CD4-positive, alpha-beta T cell treated with Interleukin-6 at 100 ng/mL for 8 hours (primary cell): Measurements from ENCODE around the gene PRUNE1.

Experiments used
- DNase-seq: peaks from one replicate; pipeline ENCODE4 v3.0.0-alpha.2; 2020; ENCODE audit warnings: mixed read lengths, low spot score

The PRUNE1 gene, protein sequence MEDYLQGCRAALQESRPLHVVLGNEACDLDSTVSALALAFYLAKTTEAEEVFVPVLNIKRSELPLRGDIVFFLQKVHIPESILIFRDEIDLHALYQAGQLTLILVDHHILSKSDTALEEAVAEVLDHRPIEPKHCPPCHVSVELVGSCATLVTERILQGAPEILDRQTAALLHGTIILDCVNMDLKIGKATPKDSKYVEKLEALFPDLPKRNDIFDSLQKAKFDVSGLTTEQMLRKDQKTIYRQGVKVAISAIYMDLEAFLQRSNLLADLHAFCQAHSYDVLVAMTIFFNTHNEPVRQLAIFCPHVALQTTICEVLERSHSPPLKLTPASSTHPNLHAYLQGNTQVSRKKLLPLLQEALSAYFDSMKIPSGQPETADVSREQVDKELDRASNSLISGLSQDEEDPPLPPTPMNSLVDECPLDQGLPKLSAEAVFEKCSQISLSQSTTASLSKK

GRCh38 chr1:151008244-151009205 is at the start of gene PRUNE1:
Gene PRUNE1 (plus strand): TSS chr1:151008449. CDS start chr1:151008633, 184 bp downstream.
- DNase-seq = peak; percentile 94

DNA sequence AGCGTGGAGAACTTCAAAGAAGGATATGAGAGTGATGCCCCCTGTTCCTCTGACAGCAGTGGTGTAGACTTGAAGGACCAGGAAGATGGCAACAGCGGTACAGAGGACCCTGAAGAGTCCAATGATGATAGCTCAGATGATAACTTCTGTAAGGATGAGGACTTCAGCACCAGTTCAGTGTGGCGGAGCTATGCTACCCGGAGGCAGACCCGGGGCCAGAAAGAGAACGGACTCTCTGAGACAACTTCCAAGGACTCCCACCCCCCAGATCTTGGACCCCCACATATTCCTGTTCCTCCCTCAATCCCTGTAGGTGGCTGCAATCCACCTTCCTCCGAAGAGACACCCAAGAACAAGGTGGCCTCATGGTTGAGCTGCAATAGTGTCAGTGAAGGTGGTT is 47.6 kb upstream of the PRUNE1 start:
- DNase-seq = no peak

DNA sequence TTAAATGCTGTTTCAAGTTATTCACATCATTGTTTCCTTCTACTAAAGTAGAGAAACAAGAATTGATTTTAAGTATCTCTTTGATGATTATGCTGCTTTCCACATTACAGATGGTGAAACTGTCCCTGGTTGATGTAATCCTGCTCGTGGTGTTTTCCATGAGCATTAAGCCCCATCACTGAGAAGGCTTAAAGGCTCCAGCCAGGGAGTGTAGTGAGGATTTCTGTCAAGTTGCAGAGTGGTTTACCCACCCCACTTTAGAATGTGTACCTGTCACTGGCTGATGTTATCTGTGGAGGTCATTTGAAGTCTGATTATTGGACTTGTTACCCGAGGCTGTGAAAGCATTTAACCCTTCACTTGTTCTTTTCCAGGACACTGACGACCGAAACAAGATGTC is 46.5 kb upstream of the PRUNE1 start:
- no peak for DNase-seq

GRCh38 chr1:150963321-150964163 is 44.7 kb upstream of the PRUNE1 start:
- no peak for DNase-seq

- no peak for DNase-seq
Measured at GRCh38 chr1:150964164-150964489, 44.1 kb upstream of the PRUNE1 start.

DNA sequence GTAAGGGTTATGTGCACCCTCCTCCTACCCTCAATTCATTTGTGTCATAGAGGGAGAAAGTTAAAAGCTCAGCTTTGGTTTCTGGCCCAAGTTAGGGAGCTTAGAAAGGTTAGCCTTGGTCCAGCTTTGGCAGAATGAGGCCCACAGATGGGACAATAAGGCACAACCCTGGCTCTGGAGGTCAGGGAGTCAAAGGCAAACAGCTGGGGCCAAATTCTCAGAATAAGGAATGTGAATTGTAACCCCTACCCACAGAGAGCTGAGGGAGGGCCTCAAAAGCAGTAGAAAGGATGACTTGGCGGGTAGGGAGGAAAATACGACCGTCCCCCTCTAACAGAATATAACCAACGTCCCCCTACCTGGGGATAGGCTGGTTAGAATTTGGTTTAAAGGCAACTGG is 42.6 kb upstream of the PRUNE1 start:
- no peak for DNase-seq

GRCh38 chr1:150966011-150966410 is 42.2 kb upstream of the PRUNE1 start:
- DNase-seq = no peak

GRCh38 chr1:150967936-150968335 is 40.3 kb upstream of the PRUNE1 start:
- DNase-seq = no peak

- DNase-seq = no peak
Measured at GRCh38 chr1:150968491-150968890, 39.8 kb upstream of the PRUNE1 start.

- DNase-seq = no peak
Measured at GRCh38 chr1:150969626-150970025, 38.6 kb upstream of the PRUNE1 start.

DNA sequence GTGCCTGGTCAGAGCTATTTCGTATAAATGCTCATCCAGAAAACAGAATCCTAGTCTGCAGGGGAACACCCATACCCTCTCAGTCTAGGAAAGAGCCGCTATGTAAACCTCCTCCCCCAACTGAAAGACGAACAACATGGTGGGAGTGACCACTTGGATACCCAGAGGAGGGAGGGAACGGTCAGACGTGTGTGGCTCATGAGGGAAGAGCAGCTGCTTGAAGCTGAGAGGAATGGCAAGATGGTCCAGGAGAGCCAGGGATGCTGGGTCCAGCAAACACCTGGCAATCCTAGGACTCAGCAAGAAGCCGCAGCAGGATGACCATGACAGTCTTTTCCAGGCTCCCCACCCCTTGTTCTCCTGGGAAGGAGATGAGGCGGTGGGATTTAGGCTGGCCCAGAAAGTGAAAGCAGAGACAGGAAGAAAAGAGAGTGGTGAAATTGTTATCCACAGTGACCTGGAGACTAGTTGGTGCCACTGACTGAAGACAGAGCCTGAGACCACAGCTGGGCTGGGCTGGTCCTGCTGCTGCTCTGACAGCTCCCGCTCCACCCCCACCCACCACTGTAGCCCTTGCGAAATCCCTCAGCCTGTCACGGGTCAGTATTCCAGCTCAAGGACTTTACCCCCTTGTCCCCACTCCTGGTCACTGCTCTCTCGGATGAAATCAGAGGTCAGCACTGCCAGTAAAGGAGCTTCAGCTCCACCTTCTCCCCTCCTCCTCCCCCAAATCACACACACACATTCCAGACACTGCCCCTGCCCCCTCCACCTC is 37.3 kb upstream of the PRUNE1 start:
- DNase-seq = no peak

- no peak for DNase-seq
Measured at GRCh38 chr1:150971583-150972416, 36.4 kb upstream of the PRUNE1 start.

GRCh38 chr1:150972417-150972940 is 35.8 kb upstream of the PRUNE1 start:
- DNase-seq = no peak

DNA sequence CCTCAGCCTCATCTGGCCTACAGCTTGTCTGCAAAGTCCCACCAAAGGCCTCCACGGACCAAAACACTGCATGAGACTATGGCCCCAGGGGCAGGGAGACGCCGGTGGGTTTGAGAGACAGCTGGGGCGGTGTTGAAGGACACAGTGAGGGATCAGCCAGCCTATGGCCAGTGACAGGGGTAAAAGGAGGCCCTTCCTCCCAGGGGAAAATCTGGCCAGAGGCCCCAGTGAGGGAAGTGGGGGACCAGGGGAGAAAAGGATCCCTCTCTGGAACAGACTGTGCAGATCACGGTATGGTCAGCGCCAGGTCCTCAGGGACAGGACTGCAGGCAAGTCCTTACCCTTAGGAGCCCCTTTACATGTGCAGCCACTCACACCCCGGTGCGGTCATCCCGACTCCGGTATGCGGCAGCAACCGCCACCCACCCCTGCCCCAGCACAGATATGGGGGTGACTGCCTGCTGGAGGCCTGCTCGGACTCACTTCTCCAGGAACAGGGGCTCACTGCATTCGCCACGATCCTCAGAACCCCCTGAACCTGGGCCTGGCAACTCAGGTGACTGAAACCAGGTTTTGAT is 34.9 kb upstream of the PRUNE1 start:
- DNase-seq = no peak

DNA sequence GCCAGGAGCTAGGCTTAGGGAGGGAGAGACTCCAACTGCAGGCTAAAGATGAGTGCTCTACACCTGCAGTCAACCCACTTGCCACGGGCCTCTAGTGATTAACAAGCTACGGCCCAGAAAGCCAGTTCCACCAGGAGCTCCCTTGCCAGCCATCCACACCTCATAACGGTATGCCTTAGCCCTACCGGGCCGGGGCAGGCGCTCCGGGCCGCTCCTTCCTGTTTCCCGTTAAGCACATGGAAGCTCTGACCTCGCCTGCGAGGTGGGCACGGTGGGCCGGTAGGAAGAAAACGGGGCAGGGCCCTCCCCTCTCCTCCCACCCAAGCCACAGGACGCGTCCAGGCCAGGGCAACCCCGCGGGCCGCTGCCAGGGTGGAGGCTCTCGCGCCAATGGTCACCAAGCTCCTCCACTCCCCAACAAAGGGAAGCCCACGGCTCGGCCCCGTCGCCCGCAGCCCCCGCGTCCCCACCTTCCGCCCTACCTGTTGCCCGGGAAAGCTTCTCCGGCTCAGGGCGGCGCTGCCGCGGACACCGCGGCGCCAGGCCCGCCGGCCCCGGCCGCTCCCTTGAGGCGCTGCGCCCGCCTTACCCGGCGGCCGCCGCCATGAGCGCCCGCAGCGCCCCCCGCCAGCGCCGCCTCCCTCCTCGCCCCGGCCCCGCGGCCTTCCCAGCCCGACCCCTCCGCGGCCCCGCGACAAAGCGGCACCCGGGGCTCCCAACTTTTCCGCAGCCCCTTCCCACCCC is 34.2 kb upstream of the PRUNE1 start:
- peak; percentile 29 for DNase-seq

DNA sequence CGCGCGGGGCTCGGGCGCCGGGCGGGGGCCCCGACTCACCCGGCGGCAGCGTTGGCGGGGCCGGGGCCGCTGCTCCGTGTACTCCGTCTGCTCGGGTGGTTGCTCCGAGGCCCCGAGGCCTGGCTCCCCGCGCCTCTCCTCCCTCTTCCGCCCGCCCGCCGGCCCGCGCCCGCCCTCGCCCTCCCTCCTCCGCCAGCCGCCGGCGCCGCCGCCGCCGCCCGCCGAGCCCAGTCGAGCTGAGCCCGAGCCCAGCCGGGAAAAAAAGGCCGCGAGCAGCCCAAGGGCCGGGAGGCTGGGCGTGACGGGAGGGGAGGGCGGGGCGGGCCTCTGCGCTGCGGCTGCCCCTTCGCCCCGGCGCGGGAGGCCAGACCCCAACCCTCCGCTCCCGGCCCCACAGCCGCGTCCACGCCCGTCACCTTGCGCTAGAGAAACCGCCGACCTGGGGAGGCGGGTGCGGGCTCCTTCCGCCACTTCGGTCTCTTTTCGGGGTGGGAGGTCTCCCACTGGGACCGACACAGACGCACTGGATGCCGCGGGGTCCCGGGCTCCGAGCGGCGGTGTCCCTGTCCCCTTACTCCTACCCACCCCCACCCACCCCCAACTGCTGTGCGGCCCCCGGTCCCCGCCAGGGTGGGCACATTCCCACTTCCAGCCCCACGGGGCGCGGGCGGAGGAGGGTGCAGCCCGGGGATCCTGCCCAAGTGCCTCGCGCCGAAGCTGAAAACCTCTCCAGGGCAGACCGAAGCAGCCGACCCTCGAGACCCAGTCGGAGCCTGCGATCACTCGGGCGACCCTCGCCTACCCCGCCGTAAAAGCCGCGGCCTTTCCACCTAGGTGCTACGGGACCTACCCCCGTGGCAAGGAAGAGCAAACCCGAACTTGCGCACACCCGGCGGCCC is 33.4 kb upstream of the PRUNE1 start, which contains the start of gene CERS2:
Gene CERS2, minus strand, starts transcription at position 256 of the 899 bp plus-strand sequence. CDS start 5,745 bp downstream, outside the sequence.
- peak; percentile 73 for DNase-seq

DNA sequence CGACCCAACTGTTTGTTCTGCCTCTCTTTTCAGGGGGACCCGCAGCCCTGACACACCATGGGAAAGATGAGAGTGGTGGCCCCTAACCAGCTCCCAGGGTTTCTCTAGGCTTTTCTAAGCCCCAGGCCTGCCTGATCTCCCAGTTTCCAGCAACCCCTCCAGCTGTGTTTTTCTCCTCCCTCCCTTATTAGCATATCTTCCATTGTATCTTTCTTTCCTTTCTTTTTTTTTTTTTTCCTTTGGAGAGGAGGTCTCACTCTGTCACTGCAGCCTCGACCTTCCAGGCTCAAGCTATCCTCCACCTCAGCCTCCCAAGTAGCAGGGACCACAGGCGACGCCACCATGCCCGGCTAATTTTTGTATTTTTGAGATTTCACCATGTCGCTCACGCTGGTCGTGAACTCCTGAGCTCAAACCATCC is 31.8 kb upstream of the PRUNE1 start:
- DNase-seq = no peak
